NCI-H1048 (cell line): ENCODE measurements around the gene NKIRAS1.
"Not testable (repeated sequence)": the region's sequence is repeated elsewhere in the genome, so short reads cannot be mapped to it uniquely, and the experiment has no call there.

ENCODE experiments used
- DNase-seq: peaks from one replicate; lab custom pipeline; 2025; lab: John Stamatoyannopoulos, UW

NKIRAS1 gene

GRCh38 chr3:23940775-23941174, 24.0 kb upstream of the NKIRAS1 start:
- no peak for DNase-seq

GRCh38 chr3:23938688-23939087, 21.9 kb upstream of the NKIRAS1 start:
- DNase-seq: no peak

GRCh38 chr3:23937296-23937695, 20.5 kb upstream of the NKIRAS1 start:
- no peak for DNase-seq

GRCh38 chr3:23934253-23934652, 17.5 kb upstream of the NKIRAS1 start:
- DNase-seq: no peak

- no peak for DNase-seq
These were observed 15.8 kb upstream of the NKIRAS1 start for GRCh38 chr3:23932571-23932970.

GRCh38 chr3:23931597-23931996, 14.8 kb upstream of the NKIRAS1 start:
- no peak for DNase-seq

- no peak for DNase-seq
These were observed 11.7 kb upstream of the NKIRAS1 start for GRCh38 chr3:23928524-23928923.

- DNase-seq: no peak
These were observed 9.9 kb upstream of the NKIRAS1 start for GRCh38 chr3:23926736-23927135.

- DNase-seq: no peak
These were observed 9.5 kb upstream of the NKIRAS1 start for GRCh38 chr3:23926246-23926645.

- DNase-seq: no peak
These were observed 7.0 kb upstream of the NKIRAS1 start for GRCh38 chr3:23923786-23924185.

- DNase-seq: no peak
These were observed 4.3 kb upstream of the NKIRAS1 start for GRCh38 chr3:23921052-23921511.

GRCh38 chr3:23920151-23920655, 3.4 kb upstream of the NKIRAS1 start:
- no peak for DNase-seq

- no peak for DNase-seq
These were observed 2.8 kb upstream of the NKIRAS1 start for GRCh38 chr3:23919628-23920027.

- not testable (repeated sequence) for DNase-seq
These were observed 1.5 kb upstream of the NKIRAS1 start for GRCh38 chr3:23918331-23918730.

GRCh38 chr3:23917679-23918303, 1.0 kb upstream of the NKIRAS1 start:
- DNase-seq: not testable (repeated sequence)

- DNase-seq: no peak
These were observed 471 bp downstream of the NKIRAS1 start for GRCh38 chr3:23916152-23916885.

GRCh38 chr3:23915537-23916108, 1.2 kb downstream of the NKIRAS1 start:
- DNase-seq: no peak

- no peak for DNase-seq
These were observed 2.7 kb downstream of the NKIRAS1 start for GRCh38 chr3:23913873-23914743.

- DNase-seq: no peak
These were observed 3.6 kb downstream of the NKIRAS1 start for GRCh38 chr3:23913182-23913581.

- not testable (repeated sequence) for DNase-seq
These were observed 4.5 kb downstream of the NKIRAS1 start for GRCh38 chr3:23912335-23912734.

GRCh38 chr3:23911397-23911796, 5.4 kb downstream of the NKIRAS1 start:
- DNase-seq: no peak

GRCh38 chr3:23909341-23909740, 7.4 kb downstream of the NKIRAS1 start:
- DNase-seq: no peak
